NCI-H187 treated with DMSO at 0.1 percent for 48 hours (cell line): Measurements from ENCODE around the gene SUN5.

Experiments used
- DNase-seq: peaks from one replicate; lab custom pipeline; 2025; lab: John Stamatoyannopoulos, UW

SUN5 gene

DNA sequence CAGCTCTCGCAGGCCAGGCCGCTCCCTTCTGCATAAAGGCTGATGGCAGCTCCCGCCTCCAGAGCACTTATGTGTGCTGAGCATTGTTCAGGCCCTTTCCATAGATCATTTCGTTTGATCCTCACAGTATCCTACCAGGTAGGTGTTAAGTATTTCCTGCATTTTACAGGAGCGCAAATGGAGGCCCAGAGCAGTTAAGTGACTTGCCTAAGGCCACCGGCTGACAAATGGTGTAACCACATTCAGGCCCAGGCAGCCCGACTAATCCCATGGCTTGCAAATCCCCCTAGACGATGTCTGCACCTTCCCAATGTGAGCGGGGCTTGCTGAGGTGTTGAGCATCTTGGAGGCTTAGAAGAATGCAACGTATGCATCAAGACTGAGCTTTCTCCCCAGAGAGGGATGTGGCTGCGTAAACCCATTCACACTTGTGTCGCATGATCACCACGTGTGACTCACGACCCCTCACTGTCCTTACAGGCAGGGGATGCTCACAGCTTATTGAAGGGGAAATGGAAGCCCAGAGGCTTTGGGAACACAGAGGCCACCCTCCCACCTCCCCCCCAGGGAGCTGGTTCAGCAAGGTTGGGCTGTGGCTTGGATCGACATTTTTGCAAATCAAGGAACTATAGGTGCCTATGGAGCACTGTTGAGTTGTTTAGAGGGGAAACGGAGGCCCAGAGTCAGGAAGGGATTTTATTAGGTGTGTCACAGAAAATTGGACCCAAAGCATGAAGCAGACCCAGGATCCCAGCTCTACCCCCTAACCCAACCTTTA, 10.3 kb upstream of the SUN5 start:
- DNase-seq, result no peak

DNA sequence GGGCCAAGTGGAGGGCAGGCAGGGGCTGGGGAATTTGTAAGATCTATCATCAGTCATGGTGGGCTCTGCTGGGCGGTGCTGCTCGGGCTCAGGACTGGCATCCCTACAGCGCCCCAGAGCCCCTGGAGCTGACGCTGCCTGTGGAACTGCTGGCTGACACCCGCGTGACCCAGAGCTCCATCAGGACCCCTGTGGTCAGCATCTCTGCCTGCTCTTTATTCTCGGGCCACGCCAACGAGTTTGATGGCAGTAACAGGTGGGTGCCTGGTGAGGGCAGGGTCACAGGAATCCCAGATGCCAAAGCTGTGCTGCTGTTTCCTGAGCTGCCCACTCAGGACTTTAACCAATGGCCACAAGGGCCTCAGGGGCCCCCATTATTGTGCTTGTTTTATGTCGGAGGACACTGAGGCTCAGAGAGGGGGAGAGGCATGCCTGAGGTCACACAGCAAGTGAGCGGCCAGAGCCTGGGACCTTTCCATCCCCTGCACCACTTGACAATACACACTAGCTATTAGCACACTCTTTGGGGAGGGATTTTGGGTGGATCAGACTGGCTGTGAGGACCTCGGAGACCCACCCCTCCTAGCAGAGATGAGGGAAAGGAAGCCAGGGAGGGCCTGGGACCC, 9.6 kb upstream of the SUN5 start:
- no peak for DNase-seq

DNA sequence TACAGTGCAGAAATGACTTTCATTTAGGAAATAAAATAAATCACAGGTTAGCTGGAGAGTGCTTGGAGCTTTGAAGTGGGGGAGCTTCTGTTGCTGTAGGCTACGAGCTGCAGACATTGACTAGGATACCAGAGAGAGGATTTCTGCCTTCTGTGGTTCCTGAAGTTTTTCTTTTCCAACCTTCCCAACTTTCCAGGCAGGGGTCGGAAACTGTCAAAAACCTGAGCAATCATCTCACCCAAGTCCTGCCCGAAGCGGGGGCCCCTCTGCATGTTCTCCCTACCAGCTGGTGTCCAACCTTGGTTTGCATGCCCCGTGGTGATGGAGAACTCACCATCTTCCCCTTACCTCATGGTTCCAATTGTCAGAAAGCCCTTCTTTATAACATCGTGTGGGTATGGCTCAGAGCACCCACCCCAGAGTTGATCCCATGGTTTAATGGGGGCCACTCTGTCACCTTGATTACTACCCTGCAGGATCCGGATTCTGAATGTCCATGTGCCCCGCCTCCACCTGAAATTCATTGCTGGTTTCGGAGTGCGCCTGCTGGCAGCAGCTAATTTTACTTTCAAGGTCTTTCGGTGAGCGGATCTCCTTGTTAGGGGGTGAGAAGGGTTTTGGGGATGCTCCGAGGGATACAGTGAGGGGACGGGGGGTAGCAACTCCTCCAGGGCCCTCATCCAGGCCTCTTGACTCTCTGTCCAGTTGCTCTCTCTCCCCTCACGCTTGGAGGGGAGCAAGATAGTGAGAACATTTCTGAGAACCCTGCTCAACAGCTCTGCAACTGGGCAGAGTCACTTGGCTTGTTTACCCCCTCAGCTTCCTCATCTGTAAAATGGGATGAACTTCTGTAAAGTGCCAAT, 8.3 kb upstream of the SUN5 start:
- DNase-seq, result no peak

DNA sequence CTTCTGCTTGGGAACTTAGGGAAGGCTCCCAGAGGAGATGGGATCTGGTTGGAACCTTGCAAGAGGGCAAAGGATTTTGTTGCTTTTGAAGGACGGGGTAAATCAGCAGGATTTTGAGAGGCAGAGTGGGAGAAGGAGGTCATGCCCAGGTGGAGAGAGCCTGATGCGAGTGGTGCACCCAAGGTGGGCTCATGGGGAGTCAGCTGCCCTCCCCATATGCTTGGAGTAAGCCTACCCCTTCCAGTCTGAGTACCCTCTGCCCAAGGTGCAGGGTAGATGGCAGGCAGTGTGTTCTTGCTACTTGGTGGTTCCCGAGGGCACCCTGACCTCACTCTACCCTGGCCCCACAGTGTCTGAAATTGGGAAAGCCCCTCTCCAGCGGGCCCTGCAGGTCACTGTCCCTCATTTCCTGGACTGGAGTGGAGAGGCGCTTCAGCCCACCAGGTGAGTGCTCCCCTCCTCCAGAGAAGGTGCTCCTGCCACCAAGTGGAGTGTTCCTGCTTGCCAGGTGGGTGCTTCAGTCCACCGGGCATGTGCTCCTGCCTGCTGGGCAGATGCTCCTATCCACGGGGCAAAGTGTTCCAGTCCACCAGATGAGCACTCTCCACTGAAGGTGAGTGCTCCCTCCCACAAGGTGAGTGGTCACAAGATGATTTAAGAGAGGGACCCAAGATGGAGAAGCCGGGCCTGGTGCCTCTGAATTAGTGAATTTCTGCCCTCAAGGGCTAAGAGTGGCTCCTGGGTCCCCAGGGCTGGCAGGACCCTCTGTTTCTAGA, 6.6 kb upstream of the SUN5 start:
- no peak for DNase-seq

DNA sequence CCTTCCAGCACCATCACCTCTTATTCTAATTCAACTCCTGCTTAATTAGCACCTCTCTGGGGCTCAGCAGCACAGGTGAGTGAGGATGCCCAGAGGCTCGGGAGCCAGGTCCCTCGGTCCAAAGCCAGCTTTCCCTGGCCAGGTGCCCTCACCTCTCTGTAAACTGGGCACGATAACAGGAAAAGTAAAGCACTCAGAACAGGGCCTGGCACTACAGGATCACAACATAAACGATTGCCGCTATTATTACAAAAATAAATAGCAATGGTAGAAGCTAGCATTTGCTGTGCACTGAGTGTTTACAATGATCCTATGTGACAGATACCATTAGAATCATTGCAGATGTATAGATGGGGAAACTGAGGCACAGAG, 5.9 kb upstream of the SUN5 start:
- no peak for DNase-seq

DNA sequence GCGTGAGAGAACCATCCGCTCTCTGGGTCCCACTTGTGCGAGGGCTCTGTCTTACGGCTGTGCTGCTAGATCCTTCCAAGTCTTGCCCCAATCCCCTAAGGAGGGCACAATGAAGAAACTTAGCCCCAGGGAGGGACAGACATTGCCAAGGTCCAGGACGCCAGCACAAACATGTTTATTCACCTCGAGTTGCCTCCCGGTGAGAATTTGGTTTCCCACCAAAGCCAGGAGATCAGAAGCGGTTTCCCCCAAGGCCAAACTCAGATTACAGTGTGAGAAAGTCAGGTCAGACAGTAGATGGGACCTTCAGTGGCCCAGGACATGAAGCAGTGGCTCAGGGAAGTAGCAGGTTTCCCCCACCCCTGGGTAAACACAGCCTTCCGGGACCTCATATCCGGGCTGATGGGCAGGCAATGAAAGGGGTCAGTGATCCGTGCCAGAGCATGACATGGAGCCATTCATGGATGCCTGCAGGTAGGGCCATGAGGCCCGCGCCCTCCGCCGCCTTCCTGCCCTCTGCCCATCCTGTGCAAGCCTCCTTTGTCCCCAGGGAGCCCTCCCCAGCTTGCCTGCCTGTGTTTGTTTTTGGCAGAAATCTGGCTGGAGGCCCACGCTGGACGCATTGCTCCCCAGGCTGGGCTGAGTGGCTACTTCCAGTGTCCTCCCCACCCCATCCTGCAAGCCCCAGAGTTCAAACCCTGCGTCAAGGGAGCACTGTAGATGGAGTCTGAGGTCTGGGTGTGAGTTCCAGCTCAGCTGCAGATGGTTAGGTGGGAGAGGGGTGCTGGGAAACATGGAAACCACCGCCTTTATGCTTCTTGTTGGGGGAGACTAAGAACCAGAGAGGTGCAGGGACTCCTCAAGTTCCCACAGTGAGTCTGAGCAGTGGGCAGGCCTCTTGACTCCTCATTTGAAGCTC, 5.2 kb upstream of the SUN5 start:
- no peak for DNase-seq

DNA sequence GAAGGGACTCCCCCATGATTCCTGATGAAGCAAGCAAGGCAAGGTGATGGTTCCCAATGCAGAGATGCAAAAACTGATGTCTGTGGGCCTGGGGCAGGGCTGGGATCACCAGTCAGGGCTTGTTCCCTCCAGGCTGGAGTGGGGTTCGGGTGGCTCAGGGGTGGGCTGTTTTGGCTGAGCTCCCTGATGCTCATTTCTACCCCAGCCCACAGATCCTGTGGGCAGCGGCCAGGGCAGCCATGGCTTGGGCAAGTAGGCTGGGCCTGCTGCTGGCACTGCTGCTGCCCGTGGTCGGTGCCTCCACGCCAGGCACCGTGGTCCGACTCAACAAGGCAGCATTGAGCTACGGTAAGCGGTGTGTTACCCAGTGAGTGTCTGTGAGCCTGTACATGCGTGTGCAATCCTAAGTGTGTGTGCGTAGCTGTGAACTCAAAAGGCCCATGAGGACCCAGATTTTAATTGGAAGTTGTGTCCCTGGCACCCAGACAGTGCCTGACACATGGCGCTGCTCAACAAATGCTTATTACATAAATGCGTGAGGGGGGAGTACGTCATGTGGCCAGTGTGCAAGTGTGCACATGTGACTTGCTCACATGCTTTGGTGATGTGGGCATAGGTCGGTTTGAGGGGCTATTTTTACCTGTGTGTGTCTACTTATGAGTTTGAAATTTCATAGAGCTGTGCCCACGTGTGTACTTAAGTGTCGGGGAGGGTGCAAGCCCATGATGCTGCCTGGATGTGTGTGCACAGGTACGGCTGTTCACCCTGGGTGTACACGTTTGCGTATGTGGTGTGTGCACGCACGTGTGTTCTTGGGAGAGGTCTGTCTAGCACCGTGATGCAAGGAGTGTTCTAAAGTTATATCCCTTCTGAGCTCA, 4.3 kb upstream of the SUN5 start:
- DNase-seq, result no peak

DNA sequence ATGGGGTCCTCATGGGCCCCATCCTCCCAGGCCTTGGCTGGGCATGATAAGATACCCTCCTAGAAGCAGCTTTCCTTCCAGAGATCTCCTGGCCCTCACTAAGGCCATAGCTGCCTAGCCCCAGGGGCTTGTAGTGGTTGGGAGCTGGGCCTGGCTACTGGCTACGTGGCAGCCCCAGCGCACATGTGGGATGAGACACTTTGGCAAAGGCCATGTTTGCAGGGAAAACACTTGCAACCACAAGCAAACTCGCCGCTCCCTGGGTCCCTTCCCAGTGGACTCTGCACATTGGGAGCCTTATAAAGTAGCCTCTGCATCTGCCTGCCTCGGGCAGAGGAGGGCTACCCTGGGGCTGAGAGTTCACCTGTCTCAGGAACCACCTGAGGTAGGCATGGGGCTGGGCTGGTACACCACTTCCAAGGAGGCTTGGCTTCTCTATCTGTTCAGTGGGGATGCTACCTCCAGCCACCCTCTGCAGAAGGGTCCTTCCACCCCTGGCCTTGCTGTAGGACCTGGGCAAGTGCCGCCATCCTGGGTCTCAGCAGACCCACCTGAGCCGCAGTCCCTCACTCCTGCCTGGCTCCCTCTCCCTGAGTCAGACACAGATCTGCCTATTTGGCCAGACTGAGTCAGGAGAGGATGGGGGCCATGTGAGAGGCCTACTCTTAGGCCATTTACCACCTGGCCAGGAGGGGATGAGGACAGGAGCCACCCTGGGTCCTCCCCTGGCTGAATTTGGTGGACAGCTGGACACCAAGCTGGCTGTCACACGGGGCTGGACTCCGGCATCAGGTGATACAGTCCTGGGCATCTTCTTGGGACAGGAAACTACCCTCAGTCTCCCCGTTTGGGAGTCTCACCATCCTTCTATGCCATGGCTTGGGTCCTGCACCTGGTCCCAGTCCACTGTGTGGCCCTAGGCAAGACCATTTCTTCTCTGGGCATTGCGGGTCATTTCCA, 3.4 kb upstream of the SUN5 start, which contains the start of gene BPIFB2:
Gene BPIFB2, plus strand, starts transcription at position 329 of the 960 bp plus-strand sequence. CDS start 871 bp downstream, outside the sequence.
- no peak for DNase-seq

DNA sequence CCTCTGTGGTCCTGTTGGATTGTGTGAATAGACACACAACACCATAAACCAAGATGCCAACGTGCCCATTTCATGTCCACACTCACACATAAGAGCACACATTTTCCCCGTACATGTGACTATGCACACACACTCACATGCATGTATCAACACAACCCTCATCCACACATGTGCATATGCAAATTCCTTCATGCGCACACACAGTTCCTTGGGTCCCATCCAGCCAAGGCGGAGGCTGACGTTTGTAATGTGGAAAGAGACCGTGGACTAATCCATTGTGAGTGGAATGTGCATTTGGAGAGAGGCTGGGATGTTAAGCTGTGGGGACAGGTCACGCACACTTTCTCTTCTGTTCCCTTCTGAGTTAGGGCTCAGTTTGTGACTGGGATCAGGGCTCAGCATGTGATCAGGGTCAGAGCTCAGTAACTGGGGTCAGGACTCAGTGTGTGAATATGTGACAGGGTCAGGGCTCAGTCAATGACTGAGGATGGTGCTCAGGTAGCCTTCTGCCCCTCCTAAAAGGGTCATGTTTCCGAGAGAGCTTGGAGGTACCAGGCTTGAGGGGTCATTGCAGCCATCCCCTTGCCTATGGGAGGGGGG, 2.6 kb upstream of the SUN5 start:
- no peak for DNase-seq

DNA sequence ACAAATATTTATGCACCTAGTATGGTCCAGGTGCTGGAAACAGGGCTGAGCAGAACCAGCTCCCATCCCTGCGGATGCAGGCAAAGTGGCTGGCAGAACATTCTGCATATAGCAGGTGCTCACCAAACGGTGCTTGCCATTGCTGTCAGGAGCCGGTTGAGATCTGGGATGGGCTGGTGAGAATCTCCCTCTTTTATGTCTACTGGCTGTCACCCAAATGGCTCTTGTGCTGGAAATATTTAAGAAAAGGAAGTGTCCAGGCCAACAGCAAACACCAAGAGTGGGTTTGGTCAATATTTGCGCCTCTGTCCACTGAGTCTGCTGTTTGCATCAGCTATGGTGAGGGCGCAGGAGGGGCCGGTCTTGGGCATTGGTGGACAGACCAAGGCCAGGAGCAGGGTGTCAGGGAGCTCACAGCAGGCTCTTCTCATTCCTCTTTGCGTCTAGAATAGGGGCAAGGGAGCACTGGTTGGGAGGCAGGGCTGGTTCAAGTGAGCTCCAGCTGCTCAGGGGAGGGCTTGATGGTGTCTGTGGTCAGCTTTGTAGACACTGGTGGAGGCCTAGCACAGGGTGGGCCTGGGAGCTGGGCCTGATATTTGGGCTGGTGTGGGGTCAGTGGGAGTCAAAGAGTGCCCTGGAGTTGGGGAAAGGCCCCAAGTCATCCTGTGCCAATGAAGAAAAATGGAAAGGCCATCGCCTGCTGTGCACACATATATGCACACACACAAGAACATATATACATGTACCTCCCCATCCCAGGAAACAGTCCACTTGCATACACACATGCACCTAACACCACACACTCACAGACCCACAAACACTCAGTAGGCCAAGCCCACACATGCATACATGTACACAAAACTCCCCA, 1.9 kb upstream of the SUN5 start:
- DNase-seq, result no peak

DNA sequence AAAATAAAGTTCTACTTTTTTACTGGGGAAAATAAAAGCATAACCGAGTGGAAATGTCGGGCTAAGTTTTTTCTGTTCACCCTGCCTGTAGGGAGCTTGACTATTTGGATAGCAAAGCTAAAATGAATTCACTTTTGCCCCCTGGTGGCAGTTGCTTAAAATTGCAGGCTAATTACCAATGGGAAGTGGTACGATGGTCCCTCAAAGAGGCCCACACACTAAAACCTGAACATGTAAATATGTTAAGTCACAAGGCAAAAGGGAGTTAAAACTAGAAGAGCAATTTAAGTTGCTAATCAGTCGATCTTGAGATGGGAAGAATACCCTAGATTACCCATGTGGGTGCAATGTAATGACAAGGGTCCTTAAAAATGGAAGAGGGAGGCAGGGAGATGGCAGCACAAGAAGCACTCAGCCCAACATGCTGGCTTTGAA, 916 bp upstream of the SUN5 start:
- DNase-seq, result no peak

DNA sequence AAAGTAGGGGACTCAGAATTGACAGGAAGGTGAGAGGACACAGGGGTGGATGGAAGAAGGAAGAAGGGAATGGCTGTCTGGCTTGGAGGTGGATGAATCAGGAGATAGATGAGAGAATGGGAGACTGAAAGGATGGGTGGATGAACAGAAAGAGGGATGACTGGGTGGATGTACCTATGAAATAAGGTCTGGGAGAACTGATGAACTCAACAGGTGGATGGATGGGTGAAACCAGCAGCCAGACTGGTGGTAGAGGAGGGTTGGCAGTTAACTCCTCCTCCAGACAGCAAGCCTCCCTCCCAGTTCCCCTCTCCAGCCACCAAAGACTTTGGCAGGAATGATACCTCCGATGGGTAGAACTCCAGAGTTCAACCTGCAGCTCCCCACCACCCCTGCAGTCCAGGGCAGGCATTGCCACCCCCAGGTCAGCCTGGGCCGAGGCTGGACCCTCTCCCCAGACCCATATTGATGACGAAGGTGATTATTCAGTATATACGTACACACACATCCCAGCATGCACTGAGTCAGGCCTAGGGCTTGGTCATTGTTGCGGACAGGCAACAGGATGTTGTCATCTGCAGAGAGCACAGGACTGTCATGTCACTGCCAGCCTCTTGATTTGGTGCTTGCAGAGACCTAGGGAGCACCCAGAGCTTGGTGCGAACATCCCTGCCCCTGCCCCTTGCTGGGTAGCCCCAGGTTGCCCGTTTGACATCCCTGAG, 2.0 kb downstream of the SUN5 start:
- DNase-seq, result no peak

DNA sequence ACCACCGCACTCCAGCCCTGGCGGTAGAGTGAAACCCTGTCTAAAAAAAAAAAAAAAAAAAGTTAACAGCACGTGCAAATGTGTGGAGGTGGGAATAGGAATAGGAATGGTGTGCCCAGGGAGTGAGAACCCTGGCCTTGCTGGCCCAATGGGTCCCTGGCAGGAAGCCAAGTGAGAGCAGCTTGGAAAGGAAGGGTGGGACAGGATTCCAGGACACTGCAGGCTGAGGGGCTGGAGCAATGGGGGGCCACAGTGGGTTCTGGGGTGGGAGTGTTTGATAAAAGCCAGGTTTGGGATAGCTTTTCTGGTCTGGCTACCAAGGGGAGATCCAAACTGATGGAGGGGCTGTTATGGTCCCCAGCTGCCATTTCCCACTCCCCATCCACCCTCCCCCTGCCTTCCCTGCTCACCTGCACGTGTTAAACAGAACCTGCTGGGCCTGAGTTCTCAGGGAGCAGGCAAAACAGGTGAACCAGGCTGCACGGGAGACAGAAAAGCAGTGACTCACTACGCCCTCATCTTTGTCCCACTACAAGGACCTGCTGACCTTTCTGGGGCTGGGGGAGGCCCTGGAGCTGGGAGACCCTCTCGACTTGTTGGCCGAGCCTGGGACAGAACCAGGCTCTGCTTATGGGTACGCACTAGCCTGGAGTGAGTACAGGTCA, 3.3 kb downstream of the SUN5 start:
- no peak for DNase-seq

DNA sequence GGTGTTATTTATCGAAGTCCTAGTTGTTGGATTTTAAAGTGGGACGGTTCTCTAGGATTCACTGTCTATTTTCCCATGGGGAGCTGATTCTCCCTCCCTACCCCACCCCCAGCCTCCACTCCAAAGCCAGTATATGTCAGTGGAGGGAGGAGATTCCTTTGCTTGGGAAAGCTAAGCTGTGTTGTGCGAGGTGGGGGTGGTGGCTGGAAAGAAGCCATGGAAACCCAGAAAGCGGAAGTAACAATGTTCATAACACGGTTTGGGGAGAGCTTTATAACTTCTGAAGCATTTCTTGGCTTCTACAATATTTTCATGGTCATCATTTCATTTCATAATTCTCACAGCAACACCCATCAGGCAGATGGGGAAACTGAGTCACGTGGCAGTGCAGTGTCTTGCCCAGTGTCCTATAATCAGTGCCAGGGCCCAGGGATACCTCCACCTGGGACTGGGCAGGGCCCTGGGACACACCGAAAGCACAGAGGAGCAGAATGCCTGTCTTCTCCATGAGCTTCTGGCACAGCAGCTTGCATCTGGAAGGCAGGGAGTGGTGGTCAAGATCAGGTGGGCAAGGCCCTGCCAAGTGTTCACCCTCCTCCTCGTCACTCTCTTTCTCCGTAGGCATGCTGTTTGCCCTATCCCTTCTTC, 4.5 kb downstream of the SUN5 start:
- DNase-seq, result no peak

DNA sequence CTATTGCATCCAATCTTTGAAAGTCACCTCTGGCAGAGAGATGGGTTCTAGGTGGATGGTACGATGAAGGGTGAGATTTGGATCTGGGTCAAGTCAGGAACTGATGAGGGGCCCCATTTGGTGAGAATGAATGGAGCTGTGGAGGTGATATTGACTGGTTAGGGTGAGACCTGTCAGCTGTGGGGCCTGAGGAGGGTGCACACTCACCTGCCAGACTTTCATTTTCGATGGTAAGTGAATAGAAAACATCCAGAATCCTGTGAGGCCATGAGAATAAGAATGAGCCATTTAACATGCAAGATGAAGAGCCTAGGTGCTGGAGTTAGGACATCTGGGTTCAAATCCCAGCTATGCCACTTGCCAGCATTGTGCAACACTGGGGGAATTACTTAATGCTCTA, 6.8 kb downstream of the SUN5 start:
- no peak for DNase-seq

DNA sequence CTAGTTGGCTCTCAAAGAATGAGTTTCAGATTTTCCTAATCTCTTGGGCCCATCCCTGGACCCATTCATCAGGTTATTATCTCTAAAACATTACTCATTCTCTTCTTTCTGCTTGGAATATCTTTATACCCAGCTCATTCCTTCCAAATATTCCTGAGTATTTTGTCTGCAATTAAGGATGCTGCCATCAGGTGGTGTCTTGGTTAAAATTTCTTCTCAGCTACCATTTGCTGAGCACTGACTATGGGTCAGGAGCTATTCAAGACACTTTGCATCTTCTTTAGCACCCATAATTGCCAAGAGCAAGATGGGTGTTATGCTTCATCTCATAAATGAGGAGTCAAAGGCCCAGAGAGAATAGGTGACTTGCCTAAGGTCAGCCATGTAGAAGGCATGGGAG, 8.4 kb downstream of the SUN5 start:
- DNase-seq, result no peak
